Measurements from ENCODE around the gene PHEX. TPM values are rescaled to one million over a fixed set of nuclear protein-coding genes. Genes with fewer than 3 reads are reported as not detected.

The PHEX gene
- total RNA-seq, 4 donors from 2014 or later = 1.5 to 4.3 (median 2.3) TPM

DNA sequence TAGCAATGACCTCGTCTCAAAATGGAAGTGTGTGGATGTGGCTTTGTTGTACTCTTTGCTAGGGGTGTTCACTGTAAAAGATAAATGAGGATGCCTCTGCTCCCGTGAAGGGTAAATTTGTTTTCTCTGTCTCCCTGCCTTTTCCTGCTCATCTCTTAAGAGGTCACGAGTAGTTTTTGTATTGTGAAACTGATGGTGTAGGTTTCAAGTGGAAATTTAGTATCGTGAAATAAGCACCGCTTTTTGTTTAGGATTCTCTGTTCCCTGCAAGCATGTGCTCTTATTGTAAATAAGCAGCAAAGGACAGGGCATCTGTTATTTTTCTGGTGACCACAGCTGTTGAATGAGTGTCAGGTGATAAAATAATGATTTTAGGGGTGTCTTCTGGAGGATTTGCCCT lies 104.6 kb downstream of the PHEX start:
- no peak for TF ChIP-seq POLR2A (IDR thresholded peaks at IDR 0.05)
- Histone ChIP-seq H3K4me3 (no peak overlapping the region), H3K27ac (peak overlapping the region; percentile 61 to 68), H3K27me3 (no peaks in the 10 kb centered on the region), H3K9me3 (no peaks in the 10 kb centered on the region), H3K36me3 (no peaks in the 10 kb centered on the region), H3K4me1 (no peaks in the 10 kb centered on the region)
- DNase-seq = no peak
- intact Hi-C loops (cut with DNase I; ENCODE audit: low total_unique reads) = no loop called here

DNA sequence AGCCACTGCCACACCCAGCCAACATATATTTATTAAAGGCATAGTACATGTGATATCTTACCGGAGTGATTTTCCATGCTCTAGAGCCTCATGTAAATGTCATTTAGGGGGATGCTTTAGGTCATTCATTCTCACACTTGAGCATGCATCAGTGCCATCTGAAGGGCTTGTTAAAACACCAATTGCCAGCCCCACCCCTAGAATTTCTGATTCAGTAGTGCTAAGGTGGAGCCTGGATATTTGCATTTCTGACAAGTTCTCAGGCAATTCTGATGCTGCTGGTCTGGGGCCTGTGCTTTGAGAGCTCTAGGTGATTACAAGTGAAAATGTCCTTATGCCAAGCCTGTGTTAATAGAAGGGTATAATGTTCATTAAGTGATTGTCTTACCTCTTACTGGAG lies 107.7 kb downstream of the PHEX start:
- no peak for DNase-seq
- Histone ChIP-seq H3K27me3 (no peaks in the 10 kb centered on the region), H3K27ac (no peak overlapping the region), H3K4me1 (no peaks in the 10 kb centered on the region), H3K4me3 (no peak overlapping the region), H3K36me3 (no peaks in the 10 kb centered on the region), H3K9me3 (no peaks in the 10 kb centered on the region)
- TF ChIP-seq POLR2A (IDR thresholded peaks at IDR 0.05) (no peak), CTCF (IDR thresholded peaks at IDR 0.05) (no peak)
- intact Hi-C loops (cut with DNase I; ENCODE audit: low total_unique reads) = no loop called here

DNA sequence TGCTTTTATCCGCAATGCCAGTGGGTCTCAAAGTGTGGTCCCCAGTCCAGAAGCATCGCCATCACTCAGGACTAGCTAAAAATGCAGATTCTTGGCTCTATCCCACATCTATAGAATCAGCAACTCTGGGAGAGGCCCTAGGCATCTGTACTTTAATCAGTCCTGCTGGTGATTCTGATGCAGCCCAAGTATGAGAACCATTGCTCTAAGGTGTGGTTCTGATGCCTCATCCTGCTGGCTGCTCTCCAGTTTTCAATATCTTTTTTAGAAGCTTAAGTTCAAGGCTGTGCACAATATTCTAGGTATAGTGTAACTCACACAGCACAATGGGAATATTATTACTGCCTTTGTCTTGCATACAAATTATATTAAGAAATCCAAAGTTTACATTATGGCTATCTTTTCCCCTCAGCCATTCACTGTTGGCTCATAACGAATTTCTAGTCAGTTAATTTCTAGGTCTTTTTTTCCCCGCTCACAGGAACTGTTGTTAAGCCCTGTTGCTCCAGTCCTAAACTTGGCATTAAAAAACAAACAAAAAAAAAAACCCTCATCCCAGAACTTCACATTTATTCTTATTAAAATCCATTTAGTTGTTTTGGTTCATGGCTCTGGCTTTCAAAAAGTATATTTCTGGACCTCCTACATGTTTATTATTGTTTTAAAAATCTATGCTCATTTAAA lies 109.1 kb downstream of the PHEX start:
- DNase-seq = no peak
- Histone ChIP-seq H3K27me3 (no peaks in the 10 kb centered on the region), H3K4me3 (no peak overlapping the region), H3K4me1 (no peaks in the 10 kb centered on the region), H3K27ac (no peak overlapping the region), H3K36me3 (no peaks in the 10 kb centered on the region), H3K9me3 (no peaks in the 10 kb centered on the region)
- no peak for TF ChIP-seq CTCF (IDR thresholded peaks at IDR 0.05)
- no peak for TF ChIP-seq POLR2A (IDR thresholded peaks at IDR 0.05)
- intact Hi-C loops (cut with DNase I; ENCODE audit: low total_unique reads) = no loop called here

GRCh38 chrX:22147214-22147613 lies 115.1 kb downstream of the PHEX start:
- no peaks in the 10 kb centered on the region for H3K27me3 ChIP-seq
- no peaks in the 10 kb centered on the region for H3K36me3 ChIP-seq
- intact Hi-C loops (cut with DNase I; ENCODE audit: low total_unique reads) = no loop called here
- no peaks in the 10 kb centered on the region for H3K4me1 ChIP-seq
- H3K27ac ChIP-seq = no peak overlapping the region
- no peaks in the 10 kb centered on the region for H3K9me3 ChIP-seq
- DNase-seq = no peak
- H3K4me3 ChIP-seq = no peak overlapping the region
- TF ChIP-seq CTCF (IDR thresholded peaks at IDR 0.05) (no peak), POLR2A (IDR thresholded peaks at IDR 0.05) (no peak)

GRCh38 chrX:22147942-22148341 lies 115.8 kb downstream of the PHEX start:
- Histone ChIP-seq H3K4me3 (no peak overlapping the region), H3K27me3 (no peaks in the 10 kb centered on the region), H3K4me1 (no peaks in the 10 kb centered on the region), H3K36me3 (no peaks in the 10 kb centered on the region), H3K27ac (no peak overlapping the region), H3K9me3 (no peaks in the 10 kb centered on the region)
- no peak for TF ChIP-seq POLR2A (IDR thresholded peaks at IDR 0.05)
- no peak for TF ChIP-seq CTCF (IDR thresholded peaks at IDR 0.05)
- intact Hi-C loops (cut with DNase I; ENCODE audit: low total_unique reads) = no loop called here
- no peak for DNase-seq

DNA sequence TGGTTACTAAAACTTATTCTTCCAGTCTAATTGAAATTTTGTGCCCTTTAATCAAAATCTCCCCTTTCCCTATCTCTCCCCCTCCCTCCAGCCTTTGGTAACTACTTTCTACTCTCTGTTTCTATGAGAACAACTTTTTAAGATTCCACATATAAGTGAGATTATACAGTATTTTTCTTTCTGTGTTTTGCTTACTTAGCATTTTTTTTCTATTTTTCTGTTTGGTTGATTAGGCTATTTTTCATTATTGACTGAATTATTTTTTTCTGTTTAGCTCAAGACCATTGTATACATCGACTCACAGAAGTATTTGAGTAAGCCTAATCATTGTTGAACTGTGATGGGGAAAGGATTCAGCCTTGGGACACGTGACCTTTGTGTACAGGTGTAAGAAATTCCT lies 116.4 kb downstream of the PHEX start:
- Histone ChIP-seq H3K27ac (no peak overlapping the region), H3K4me3 (no peak overlapping the region), H3K27me3 (no peaks in the 10 kb centered on the region), H3K4me1 (no peaks in the 10 kb centered on the region), H3K36me3 (no peaks in the 10 kb centered on the region), H3K9me3 (no peaks in the 10 kb centered on the region)
- DNase-seq = no peak
- no peak for TF ChIP-seq POLR2A (IDR thresholded peaks at IDR 0.05)
- TF ChIP-seq CTCF (IDR thresholded peaks at IDR 0.05) = no peak
- intact Hi-C loops (cut with DNase I; ENCODE audit: low total_unique reads) = no loop called here
